HepG2 (cell line): ENCODE data around the gene ACTL7B.

Source experiments
- ADNP ChIP-seq: sonication (generic); formaldehyde crosslinking; IDR thresholded peaks from 2 replicates; pipeline ENCODE4 v1.4.0; 2020; ENCODE audit warnings: missing genetic modification reagents
- ATF6 ChIP-seq: sonication (generic); formaldehyde crosslinking; conservative IDR thresholded peaks from 2 replicates; pipeline ENCODE4 v1.4.0; 2020; ENCODE audit warnings: missing genetic modification reagents
- CTCF ChIP-seq: sonication (generic); formaldehyde crosslinking; IDR thresholded peaks from 2 replicates; pipeline ENCODE4 v1.5.0; 2020; ENCODE audit warnings: mild to moderate bottlenecking, missing genetic modification reagents, moderate library complexity
- ELF1 ChIP-seq: sonication (generic); formaldehyde crosslinking; IDR thresholded peaks from 2 replicates; pipeline ENCODE4 v1.4.0; 2020; ENCODE audit warnings: missing genetic modification reagents
- PAF1 ChIP-seq: IDR thresholded peaks from 2 replicates; pipeline ENCODE4 v1.6.1; 2016; ENCODE audit warnings: missing genetic modification reagents, missing compliant biosample characterization
- POLR2A ChIP-seq, 2 experiments: IDR thresholded peaks; 2 replicates each; pipeline ENCODE4 v1.6.1; 2011; ENCODE audit warnings: low read depth in 2 of 2, low read length in 2 of 2, mild to moderate bottlenecking in 1 of 2, moderate library complexity in 1 of 2; ENCODE audit not compliant: insufficient read depth in 1 of 2
- RAD21 ChIP-seq: fragments of 450-650 bp; formaldehyde crosslinking; IDR thresholded peaks from 2 replicates; pipeline ENCODE4 v1.5.0; 2020; ENCODE audit warnings: mild to moderate bottlenecking
- SMARCE1 ChIP-seq: fragments of 450-650 bp; IDR thresholded peaks from 2 replicates; pipeline ENCODE4 v1.6.1; 2017; ENCODE audit warnings: borderline replicate concordance
- ZBTB2 ChIP-seq: sonication (generic); formaldehyde crosslinking; IDR thresholded peaks from 2 replicates; pipeline ENCODE4 v1.8.0; 2022; ENCODE audit warnings: low read depth, missing genetic modification reagents
- ZNF124 ChIP-seq: sonication (generic); formaldehyde crosslinking; IDR thresholded peaks from 2 replicates; pipeline ENCODE4 v1.4.0; 2020; ENCODE audit warnings: missing genetic modification reagents
- ZNF263 ChIP-seq: sonication (generic); formaldehyde crosslinking; IDR thresholded peaks from 2 replicates; pipeline ENCODE4 v1.4.0; 2020; ENCODE audit warnings: missing genetic modification reagents

GRCh38 chr9:108823829-108824228 lies 32.0 kb downstream of the ACTL7B start:
- TF ChIP-seq ZNF124 (CRISPR knock-in tag), result no peak
- no peak for TF ChIP-seq ZBTB2 (CRISPR knock-in tag)
- no peak for TF ChIP-seq ATF6
- no peak for TF ChIP-seq RAD21 (CRISPR knock-in tag)
- no peak for TF ChIP-seq POLR2A (IDR thresholded peaks at IDR 0.05; ENCODE audit: insufficient read depth in 1 of 2, low read depth in 2 of 2, low read length in 2 of 2)
- TF ChIP-seq PAF1 (CRISPR knock-in tag), result no peak
- no peak for TF ChIP-seq ELF1 (CRISPR knock-in tag)
- TF ChIP-seq CTCF, result no peak
- no peak for TF ChIP-seq ZNF263 (CRISPR knock-in tag)
- TF ChIP-seq SMARCE1, result no peak
- TF ChIP-seq ADNP, result no peak
